Measurements from ENCODE around the gene MET.
"Not testable (repeated sequence)": the region's sequence is repeated elsewhere in the genome, so short reads cannot be mapped to it uniquely, and the experiment has no call there.

Gene MET

DNA sequence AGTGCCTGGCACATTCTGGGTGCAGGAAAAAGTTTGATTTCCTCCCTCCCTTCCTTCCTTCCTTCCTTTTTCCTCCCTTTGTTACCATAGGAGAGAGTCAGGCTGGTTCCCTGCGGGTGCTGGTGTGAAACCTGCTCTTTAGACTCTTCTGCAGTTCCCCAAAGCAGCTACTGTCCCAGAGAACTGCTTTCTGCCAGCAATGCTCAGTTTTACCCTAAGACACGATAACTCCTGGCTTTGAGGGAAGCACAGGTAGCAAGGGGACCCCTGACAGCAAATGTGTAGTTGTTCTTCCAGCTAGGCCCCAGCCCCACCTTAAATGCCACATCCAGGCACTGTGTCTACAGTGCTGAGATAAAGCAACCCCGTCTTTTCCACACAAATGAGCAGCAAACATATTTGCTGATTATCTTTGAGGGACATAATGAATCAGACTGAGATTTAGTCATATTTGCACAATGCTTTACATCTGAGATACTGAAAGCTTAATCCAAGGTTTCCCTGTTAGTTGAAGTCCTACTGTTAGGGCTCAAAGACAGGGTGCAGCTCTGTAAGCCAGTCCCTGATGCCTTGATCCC lies 55.5 kb downstream of the MET start:
- DNase-seq: no peak

DNA sequence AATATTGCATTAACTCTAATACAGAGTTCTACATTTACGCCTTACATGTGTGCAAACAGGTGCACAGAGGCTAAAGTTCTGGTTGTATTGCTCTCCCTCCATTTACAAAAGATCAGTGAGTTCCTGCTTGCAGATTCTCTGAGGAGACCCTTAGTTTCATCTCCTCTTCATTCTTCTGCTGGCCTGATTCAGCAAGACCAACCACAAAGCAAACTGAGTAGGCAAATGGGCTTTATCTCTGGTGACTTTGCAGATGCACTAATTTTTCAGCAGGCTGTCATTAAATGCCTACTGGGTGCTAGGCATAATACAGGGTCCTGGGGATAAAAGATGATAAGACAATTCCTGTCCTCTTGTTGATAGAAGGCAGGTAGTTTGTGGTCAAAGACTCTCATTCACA lies 56.4 kb downstream of the MET start:
- DNase-seq: no peak

DNA sequence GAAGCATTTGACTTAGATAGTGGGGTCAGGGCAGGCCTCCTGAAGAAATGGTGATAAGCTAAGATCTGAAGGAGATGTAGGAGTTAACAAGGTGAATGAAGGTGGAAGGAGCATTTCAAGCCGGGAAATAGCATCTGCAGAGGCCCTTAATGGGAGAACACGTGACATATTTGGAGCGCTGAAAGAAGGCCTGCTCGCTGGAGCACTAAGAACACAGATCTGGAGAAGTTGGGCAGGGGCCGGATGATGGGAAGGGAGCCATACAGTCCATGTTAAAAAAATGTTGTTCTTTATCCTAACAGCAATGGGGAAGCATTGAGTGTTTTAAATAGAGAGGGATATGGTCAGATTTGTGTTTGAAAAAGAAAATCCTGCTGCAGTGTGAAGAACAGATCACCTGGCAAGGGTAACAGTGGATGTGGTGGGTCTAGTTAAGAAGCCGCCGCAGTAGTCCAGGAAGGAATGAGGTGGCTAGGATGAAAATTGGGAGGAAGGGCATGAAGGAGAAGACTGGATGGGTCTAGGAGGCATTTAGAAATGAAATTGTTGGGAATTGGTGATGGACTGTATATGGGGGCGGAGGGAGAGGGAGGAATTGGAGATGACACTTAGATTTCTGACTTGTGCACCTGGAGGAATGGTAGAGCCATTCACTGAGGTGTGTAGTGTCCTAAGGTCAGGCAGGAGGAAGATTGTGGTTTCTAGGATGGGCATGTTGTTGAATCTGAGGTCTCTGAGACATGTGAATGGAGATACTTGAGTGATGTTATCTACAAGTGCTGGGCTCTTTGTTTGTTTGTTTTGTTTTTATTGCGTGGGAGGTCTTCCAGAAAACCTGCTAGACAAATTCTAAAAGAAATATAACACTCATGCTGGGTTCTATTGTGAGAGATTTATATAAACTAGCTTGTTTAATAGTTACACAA lies 58.4 kb downstream of the MET start:
- DNase-seq: no peak

DNA sequence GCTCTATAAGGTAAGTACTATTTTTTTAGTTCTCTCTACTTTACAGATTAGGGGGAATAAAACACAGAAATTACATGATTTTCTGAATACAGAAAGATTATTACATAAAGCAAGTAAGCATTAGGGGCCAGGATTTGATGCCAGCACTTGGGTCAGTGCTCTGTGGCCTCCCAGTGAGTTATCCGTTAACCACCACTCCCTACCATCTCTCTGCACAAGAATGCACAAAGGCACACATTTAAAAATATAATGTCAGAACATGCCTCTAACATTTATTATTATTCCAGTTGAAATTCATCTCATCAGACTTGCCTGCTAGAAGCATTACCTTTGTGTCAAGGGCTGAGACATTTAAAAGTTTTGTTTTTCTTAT lies 59.0 kb downstream of the MET start:
- no peak for DNase-seq

DNA sequence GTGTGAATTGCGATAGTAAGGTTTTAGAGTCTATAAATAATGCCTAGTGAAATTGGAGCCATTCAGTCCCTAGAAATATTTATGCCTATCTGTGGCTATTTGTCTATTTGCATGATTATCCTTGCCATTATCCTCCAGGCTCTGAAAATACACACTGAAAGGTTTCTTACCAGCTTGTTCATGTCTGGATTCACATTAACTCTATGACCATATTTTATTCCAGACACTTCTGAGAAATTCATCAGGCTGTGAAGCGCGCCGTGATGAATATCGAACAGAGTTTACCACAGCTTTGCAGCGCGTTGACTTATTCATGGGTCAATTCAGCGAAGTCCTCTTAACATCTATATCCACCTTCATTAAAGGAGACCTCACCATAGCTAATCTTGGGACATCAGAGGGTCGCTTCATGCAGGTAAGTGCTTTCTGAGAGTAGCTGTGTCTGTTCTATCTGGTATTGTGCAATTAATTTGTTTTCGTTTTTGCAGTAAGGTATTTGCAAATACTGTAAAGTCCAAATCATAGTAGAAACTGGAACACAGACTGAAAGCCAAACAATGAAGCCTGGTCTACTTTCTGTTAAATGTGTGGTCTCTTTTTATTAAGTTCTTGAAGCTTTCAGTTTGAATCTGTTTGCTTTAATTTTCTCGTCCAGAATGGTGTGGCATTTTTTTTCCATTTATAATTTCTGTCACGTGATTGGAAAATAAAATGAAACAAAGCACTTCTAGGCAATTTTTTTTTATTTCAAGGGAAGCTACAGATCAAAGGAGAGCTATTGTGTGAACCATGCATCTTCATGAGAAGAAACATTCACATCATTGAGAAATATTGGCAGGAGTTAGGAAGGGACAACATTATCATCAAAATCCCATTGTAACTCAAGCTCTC lies 59.7 kb downstream of the MET start:
- no peak for DNase-seq

DNA sequence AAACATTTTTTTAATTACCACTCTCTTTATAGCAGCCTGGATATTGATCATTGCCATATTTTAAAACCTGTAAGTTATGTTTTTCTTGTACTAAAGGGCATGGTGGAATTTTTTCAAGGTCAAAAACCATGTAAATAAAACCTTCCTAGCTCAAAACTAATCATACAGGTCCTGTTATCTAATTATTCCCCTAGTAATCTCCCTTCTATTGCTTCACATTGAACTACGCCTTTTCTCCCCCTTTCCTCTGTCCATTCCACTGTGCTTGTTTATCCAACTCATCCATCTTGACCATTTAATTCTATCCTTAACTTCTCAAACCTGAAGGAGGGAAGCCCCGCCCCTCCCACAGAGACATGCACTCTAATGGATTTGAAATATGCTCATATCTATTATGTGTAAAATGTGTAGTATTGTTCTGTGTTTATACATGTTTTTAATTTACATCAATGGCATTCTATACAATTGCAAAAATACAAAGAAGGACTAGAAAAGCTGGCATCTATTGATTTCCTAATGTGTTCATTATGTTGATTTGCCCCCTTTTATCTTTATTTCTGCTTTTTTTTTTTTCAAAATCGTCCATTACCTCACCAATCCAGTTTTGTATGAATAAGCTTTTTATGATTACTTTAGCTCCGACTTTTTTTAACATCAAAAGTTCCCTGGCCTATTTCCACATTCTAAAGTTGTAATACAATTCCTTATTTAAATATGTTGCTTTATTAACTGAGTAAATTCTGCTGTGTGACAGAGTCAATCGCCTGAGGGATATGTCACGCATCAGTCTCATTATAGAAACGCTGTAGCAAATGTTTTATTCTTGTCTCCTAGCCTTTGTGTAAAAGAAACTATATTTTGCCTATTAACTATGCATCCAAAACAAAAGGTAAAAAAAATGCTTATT lies 61.0 kb downstream of the MET start:
- DNase-seq: no peak

DNA sequence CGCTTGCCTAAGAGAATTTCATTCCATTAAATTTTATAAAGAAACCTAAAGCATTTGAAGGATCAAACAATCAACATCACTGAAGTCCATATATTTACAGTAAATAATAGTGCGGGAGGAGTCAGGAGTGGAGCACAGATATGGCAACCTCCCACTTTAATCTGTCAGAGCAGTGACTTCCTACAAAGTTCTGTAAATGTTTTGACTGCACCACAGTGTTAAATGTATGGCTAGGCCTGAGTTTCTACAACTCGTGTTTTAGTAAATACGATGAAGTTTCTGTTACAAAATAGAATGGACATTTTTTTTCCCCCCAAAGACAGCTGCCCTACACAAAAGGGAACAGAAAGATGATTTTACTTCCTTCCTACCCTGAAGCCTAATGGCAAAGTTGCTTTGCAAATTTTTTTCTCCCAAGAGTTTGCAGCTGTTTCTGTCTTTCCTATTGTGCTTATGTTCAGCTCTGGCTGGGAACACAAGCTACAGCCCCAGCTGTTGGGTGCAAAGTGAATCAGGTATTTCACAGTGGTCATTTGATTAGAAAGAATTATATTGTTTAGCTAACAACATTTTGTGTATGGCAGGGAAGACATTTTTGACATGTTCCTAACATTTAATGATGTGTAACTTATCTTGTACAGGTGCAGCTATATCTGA lies 62.1 kb downstream of the MET start:
- DNase-seq: no peak

DNA sequence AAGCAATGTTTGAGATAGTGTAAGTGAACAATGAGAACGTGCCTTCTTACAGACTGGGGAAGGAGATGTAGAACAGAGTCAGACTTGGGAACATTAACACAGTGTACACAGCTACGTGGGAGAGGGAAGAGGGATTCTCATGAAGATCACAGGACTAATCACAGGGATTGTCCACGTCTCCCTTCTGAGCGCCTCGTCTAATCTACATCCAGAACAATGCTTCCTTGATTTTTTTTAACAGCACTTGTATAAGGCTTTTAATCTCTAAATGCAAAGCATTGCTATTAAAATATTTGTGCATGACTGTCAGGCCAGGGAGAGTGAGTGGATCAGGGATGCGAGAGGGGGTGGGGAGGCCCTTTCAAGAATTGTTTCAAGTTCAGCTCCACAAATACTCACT lies 62.7 kb downstream of the MET start:
- no peak for DNase-seq

DNA sequence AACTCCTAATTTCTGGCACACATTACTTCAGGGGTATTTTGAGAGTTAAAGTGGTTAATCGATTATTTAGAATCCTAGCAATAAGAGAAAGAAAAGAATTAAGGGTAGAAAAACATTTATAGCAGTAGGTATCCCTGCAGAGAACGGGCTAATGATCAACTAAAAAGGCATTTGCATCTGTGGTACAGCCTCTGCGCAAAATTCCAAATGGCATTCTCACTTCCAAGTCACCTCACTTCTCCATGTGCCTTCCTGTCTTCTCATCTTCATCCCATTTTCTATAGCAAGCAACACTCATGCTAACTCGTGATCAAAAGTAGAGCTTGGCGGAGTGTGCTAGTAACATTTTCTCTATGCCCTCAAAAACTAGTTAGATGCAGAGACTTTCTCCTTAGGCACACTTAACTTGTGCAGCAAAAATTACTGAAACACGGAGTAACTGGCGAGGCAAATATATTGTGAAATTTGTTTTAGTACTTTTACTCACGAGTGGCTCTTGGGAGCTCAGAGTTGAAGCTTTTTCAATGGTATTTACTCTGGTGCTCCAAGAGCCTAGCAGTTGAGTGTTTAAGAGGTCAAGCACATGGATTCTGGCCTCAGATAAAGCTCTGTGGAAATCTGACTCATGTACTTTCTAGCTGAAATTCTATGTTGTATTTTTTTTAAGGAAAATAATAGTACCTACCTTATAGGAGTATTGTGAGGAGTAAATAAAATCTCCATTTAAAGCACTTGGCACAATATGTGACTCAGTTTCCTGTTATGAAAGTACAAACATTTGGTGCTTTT lies 65.1 kb downstream of the MET start:
- DNase-seq: no peak

DNA sequence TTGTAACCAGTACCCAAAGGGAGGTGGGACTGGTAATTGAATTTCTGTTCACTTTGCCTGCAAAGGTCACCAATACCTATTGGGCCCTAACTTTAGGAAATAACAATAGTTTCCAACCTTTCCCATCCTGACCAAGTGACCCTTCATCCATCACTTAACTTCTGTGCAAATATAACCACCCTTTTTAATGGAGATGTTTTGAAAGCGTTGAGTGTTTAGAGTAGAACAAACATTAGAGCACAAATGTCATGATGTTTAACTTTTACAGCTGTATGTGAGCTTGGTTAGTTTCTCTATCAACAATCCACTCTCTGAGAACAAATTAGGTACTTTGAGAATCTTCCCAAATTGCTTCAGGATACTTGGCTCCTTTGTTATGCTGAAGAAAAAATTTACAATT lies 66.4 kb downstream of the MET start:
- no peak for DNase-seq

DNA sequence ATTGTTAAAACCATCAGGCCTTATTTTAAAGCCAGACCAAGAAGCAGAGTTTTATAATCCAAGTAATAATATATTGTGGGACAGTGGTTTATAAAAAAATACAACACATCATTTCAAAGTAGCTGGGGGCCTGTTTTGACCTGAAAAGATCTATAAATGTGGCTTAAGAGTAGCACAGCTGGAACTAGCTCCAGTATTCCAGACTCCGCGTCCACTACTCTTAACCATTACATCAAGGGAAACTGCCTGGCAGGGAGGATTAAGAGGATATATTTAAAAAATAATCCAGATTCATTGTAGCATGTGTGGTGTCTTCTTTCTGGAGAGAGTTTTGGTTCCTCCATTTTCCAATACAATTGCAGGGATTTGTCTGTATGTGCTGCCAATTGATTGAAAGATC lies 67.3 kb downstream of the MET start:
- DNase-seq: no peak

DNA sequence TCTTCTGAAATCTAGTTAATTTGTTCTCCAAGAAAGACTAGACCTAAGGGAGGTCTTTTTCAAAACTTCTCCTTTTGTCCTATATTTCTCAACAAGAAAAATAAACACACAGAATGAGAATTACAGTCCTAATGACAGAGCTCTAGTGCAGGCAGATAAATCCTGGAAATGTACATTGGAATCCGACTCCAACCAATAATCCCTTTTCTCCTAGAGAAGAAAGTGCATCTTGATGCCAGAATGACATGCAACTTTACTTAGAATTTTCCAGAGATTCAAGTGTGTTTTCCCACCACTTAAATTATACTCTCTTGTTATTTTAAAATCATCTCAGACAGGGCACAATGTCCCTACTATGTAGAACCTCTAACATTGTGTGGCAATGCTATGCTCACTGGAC lies 68.2 kb downstream of the MET start:
- DNase-seq: no peak

DNA sequence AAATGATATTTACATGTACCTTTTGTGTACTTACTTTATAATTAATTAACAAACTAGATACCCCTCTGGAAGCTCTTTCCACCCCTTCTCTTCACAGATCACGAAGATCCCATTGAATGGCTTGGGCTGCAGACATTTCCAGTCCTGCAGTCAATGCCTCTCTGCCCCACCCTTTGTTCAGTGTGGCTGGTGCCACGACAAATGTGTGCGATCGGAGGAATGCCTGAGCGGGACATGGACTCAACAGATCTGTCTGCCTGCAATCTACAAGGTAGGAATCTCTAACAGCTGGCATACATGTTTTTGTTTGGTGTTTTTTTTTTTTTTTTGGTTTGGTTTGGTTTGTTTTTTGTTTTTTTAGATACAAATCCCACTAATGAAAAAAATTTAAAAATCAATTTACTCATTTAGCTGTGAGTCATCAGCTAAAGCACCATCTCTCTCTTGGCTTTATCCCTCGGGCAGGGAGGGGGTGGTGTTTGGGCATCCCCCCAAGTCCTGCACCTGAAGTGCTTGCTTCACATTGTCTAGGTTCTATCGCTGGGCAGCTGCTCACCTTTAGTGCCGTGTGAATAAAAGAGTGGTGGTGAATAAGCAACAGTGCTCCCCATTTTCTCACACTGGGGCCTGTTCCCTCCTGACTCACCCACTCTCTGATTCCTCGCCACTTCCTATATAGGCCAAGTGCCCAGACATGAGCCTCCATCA lies 68.9 kb downstream of the MET start:
- DNase-seq: no peak

DNA sequence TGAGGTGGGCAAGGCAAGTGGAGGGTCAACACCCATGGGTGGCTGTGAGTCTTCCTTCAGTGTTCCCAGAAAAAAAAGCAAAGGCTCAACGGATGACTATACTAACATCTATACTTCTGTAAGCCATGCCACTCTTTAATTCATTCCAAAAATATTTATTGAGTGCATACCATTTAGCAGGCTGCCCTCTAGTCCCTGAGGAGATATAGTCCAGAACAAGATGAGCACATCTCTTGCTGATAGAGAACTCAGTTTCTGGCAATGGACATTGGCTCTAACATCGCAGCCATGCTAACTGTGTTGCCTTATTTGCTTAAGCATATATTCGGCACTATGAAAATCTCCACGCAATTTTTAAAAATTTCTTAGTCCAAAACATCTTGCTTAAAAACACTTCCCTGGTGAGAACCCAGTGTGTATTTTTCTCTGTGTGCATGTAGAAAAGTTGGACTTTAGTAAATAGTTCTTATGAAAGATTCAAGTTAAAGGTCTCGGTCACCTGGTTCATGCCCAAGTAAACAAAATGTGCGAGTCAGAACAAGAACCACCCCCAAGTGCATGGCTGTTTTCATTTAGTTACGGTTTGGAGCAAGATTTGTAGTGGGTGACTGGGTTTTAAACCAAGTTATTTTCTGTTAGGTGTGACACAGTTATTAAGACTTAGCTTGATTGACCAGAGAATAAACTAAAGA lies 69.8 kb downstream of the MET start:
- DNase-seq: no peak

DNA sequence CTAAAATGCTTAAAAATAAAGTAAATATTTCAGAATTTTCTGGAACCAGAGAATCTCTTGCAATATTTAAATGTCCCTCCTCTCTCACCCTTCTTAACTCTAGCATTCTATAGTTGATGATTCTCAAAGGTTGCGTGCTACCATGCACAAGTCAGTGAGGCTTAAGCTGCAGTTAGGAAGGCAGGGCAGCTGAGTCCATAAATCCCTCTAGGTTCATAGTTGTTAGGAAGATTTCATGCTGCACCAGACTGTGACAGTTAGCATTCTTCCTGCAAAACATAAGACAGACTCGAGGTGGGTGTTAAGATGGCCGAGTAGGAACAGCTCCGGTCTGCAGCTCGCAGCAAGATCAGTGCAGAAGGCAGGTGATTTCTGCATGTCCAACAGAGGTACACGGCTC lies 70.6 kb downstream of the MET start:
- DNase-seq: no peak

DNA sequence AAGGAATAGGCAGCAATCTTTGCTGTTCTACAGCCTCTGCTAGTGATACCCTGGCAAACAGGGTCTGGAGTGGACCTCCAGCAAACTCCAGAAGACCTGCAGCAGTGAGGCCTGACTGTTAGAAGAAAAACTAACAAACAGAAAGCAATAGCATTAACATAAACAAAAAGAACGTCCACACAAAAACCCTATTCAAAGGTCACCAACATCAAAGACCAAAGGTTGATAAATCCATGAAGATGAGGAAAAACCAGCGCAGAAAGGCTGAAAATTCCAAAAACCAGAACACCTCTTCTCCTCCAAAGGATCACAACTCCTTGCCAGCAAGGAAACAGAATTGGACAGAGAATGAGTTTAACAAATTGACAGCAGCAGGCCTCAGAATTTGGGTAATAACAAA lies 71.8 kb downstream of the MET start:
- not testable (repeated sequence) for DNase-seq

DNA sequence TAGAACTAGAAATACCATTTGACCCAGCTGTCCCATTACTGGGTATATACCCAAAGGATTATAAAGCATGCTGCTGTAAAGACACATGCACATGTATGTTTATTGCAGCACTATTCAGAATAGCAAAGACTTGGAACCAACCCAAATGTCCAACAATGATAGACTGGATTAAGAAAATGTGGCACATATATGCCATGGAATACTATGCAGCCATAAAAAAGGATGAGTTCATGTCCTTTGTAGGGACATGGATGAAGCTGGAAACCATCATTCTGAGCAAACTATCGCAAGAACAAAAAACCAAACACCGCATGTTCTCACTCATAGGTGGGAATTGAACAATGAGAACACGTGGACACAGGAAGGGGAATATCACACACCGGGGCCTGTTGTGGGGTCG lies 74.4 kb downstream of the MET start:
- DNase-seq: not testable (repeated sequence)

DNA sequence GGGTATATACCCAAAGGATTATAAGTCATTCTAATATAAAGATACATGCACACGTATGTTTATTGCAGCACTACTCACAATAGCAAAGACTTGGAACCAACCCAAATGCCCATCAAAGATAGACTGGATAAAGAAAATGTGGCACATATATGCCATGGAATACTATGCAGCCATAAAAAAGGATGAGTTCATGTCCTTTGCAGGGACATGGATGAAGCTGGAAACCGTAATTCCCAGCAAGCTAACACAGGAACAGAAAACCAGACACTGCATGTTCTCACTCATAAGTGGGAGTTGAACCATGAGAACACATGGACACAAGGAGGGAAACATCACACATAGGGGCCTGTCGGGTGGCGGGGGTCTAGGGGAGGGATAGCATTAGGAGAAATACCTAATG lies 79.1 kb downstream of the MET start:
- not testable (repeated sequence) for DNase-seq

DNA sequence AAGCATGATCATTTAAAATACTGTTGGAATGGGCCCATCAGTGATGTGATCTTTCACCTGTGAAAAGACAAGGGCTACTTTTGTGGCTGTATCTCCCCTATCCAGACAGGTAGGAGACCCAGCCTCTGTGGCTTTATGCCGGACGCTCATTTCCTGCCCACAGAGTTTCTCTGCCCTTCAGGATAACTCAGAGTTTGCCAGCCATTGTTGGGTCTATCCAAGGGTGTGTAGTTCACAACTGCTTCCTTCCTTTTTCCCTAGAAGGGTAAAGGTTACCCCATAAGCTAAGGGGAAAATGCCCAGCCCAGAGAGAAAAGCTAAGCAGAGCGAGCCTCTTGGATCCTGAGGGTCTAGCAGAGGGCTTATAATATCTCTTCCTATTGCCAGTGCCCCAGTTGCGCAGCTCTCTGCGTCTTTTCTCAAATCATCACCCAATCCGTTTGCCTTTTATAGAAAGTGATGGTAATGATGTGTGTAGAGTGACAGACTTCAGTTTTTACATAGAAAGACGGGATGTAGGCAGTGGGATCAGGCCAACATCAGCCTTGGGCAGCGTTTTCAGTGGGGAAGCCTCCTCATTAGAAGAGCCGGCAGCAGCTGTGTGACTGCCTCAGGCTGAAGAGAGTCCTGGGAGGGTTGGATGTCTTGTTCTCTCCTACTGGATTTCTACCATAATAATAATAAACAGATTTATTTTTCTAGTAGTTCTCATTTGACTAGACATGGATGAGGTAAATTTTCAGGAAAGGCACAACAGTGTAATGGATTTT lies 80.5 kb downstream of the MET start:
- DNase-seq: no peak
